K562 (cell line): ENCODE measurements around the gene NDFIP1. TPM values are rescaled to one million over a fixed set of nuclear protein-coding genes. Genes with fewer than 3 reads are reported as not detected.

Experiments used
- ATAC-seq: fragments of 200-7000 bp; cut with Tn5 transposase; 3 replicates; pipeline ENCODE4 v1.9.1; 2020; ENCODE audit warnings: moderate library complexity
- BruUV-seq: library from RNA; stranded (reverse); fragments of 400-500 nt; replicated peaks from 2 replicates; lab custom pipeline; 2021; lab: Mats Ljungman, UMichigan
- CTCF ChIA-PET: fragments of 300-600 bp; formaldehyde crosslinking; extraction: SDS; loops from one replicate; lab custom pipeline; 2021; ENCODE audit warnings: low intra/inter-chr PET ratio; lab: Yijun Ruan, JAX
- POLR2A ChIA-PET: fragments of 300-600, 350-650 bp; sonication (Branson Sonifier 250); formaldehyde crosslinking; extraction: SDS; loops from one replicate; lab custom pipeline; 2021; ENCODE audit warnings: antibody characterized with exemption, inconsistent platforms; lab: Yijun Ruan, JAX
- DNase-seq, 4 experiments: peaks; one replicate each; pipeline versions ENCODE4 v3.0.0 to v3.0.0-alpha.2; 2011 to 2018; ENCODE audit warnings: low spot score in 3 of 4, mixed read lengths in 3 of 4; ENCODE audit errors: extremely low read depth in 1 of 4
- FAIRE-seq: peaks from 2 replicates; lab custom pipeline; 2011; peaks lifted over from hg19 to GRCh38; lab: Jason Lieb, UNC
- H2AFZ ChIP-seq: 2 replicates; pipeline ENCODE4 v1.6.0; 2011; ENCODE audit warnings: low read depth, low read length, control low read depth, inconsistent platforms
- H3K27ac ChIP-seq: fragments of 200-600 bp; 3 replicates; pipeline ENCODE4 v1.8.0; 2011; ENCODE audit warnings: low read depth, mild to moderate bottlenecking, control low read depth, inconsistent platforms, low read length, moderate library complexity, mixed read lengths; ENCODE audit errors: extremely low read depth
- H3K27me3 ChIP-seq, 2 experiments: fragments of 300-600 bp in 1 of 2; 2 replicates in 1 of 2; 3 replicates in 1 of 2; pipeline versions ENCODE4 v1.6.0 to v1.8.0; 2011; ENCODE audit warnings: inconsistent platforms in 2 of 2, low read length in 2 of 2, mild to moderate bottlenecking in 1 of 2, mixed read lengths in 1 of 2, moderate library complexity in 1 of 2; ENCODE audit not compliant: control insufficient read depth in 2 of 2, insufficient read depth in 2 of 2
- H3K36me3 ChIP-seq: fragments of 300-600 bp; 3 replicates; pipeline ENCODE4 v1.8.0; 2011; ENCODE audit warnings: mild to moderate bottlenecking, low read length, inconsistent platforms; ENCODE audit not compliant: control insufficient read depth, insufficient read depth
- H3K4me1 ChIP-seq, 2 experiments: fragments of 200-600 bp in 1 of 2; replicated peaks in 1 of 2; 2 replicates in 1 of 2; 3 replicates in 1 of 2; pipeline versions ENCODE4 v1.5.1 to v1.8.0; 2011; ENCODE audit warnings: inconsistent platforms in 2 of 2, low read length in 2 of 2, mild to moderate bottlenecking in 1 of 2, mixed read lengths in 1 of 2, moderate library complexity in 1 of 2; ENCODE audit not compliant: control insufficient read depth in 2 of 2, insufficient read depth in 2 of 2
- H3K4me2 ChIP-seq: 2 replicates; pipeline ENCODE4 v1.6.1; 2011; ENCODE audit warnings: low read length, control low read depth, inconsistent platforms, mixed read lengths; ENCODE audit not compliant: insufficient read depth
- H3K4me3 ChIP-seq: fragments of 200-600 bp; sonication (generic), shearing (Covaris generic); 2 replicates; pipeline ENCODE4 v1.5.1; 2016; ENCODE audit warnings: control low read depth, inconsistent platforms
- H3K79me2 ChIP-seq: fragments of 200-600 bp; 3 replicates; pipeline ENCODE4 v1.8.0; 2011; ENCODE audit warnings: low read length, inconsistent platforms; ENCODE audit not compliant: control insufficient read depth, insufficient read depth
- H3K9ac ChIP-seq, 2 experiments: 2 replicates each; pipeline versions ENCODE4 v1.6.0 to v1.6.1; 2011; ENCODE audit warnings: low read depth in 2 of 2, low read length in 2 of 2, control low read depth in 1 of 2, inconsistent platforms in 1 of 2, mild to moderate bottlenecking in 1 of 2, mixed read lengths in 1 of 2; ENCODE audit not compliant: insufficient read depth in 1 of 2
- H3K9me1 ChIP-seq: one replicate; pipeline ENCODE4 v1.6.0; 2011; ENCODE audit warnings: inconsistent platforms, mild to moderate bottlenecking, low read length, moderate library complexity; ENCODE audit not compliant: control insufficient read depth, insufficient read depth
- H3K9me3 ChIP-seq: replicated peaks from 2 replicates; pipeline ENCODE4 v1.5.1; 2011; ENCODE audit warnings: low read depth, low read length, inconsistent platforms; ENCODE audit not compliant: control insufficient read depth, insufficient read depth
- H4K20me1 ChIP-seq: replicated peaks from 2 replicates; pipeline ENCODE4 v1.6.1; 2011; ENCODE audit warnings: low read length, inconsistent platforms, mixed read lengths; ENCODE audit not compliant: control insufficient read depth, insufficient read depth
- ATF2 ChIP-seq: sonication (generic); formaldehyde crosslinking; IDR thresholded peaks from 2 replicates; pipeline ENCODE4 v1.8.1; 2022; ENCODE audit warnings: missing genetic modification reagents
- ATF6 ChIP-seq: sonication (generic); formaldehyde crosslinking; IDR thresholded peaks from 2 replicates; pipeline ENCODE4 v1.4.0; 2020; ENCODE audit warnings: mild to moderate bottlenecking, missing genetic modification reagents
- CHD7 ChIP-seq: fragments of 200-600 bp; sonication (generic); IDR thresholded peaks from one replicate; pipeline ENCODE4 v1.6.1; 2012; ENCODE audit warnings: mild to moderate bottlenecking, low read depth, low read length, inconsistent platforms
- MCM7 ChIP-seq, 2 experiments: fragments of 450-650 bp; IDR thresholded peaks; 2 replicates each; pipeline ENCODE4 v1.6.1; 2016 to 2018
- RHOXF2B ChIP-seq: fragments of 250-450 bp; sonication (Bioruptor Pico); conservative IDR thresholded peaks from 2 replicates; pipeline ENCODE4 v1.5.1; 2021
- RNF2 ChIP-seq: sonication (generic); IDR thresholded peaks from 2 replicates; pipeline ENCODE4 v1.6.1; 2016
- ZNF263 ChIP-seq: sonication (generic); formaldehyde crosslinking; IDR thresholded peaks from 2 replicates; pipeline ENCODE4 v1.8.0; 2022; ENCODE audit warnings: mild to moderate bottlenecking, missing genetic modification reagents, borderline replicate concordance
- WGBS: fragments of 100-300 bp; shearing (Covaris generic); methylation state at CpG from one replicate; pipeline ENCODE4 v1.1.6; 2016; ENCODE audit warnings: low coverage, mixed read lengths; ENCODE audit not compliant: insufficient coverage; ENCODE audit errors: missing lambda C conversion rate; 5-methylcytosine and 5-hydroxymethylcytosine counted together
- in situ Hi-C: fragments of 300-500 bp; cut with MboI; formaldehyde crosslinking; loops from 4 replicates; pipeline ENCODE4 v1.15.0; 2018; ENCODE audit warnings: inconsistent platforms, mixed read lengths
- intact Hi-C: fragments of 100-400 bp; cut with micrococcal nuclease; formaldehyde crosslinking; loops from 2 replicates; pipeline ENCODE4 v1.14.2; 2022
- polyA plus RNA-seq, 8 experiments: library from polyadenylated mRNA; depleted of rRNA in 4 of 8; stranded (reverse) in 5 of 8; unstranded in 3 of 8; fragments of >200 nt; fragmentation: Nextera tagmentation in 2 of 8; fragmentation: Illumina TruSeq in 1 of 8; extraction: Ambion mirVana in 2 of 8; extraction: Trizol in 1 of 8; gene quantifications; 2 replicates each; pipeline versions ENCODE4 v1.2.1 to v1.2.3, GENCODE V29; 2011 to 2014; ENCODE audit warnings: inconsistent platforms in 1 of 8, missing spikeins in 1 of 8
- total RNA-seq, 7 experiments: library from RNA; depleted of rRNA in 6 of 7; stranded (reverse); fragments of >200 nt in 6 of 7; fragmentation: Illumina TruSeq in 2 of 7; extraction: Trizol in 2 of 7; gene quantifications; 2 replicates each; pipeline versions ENCODE4 v1.2.1 to v1.2.3, GENCODE V29; 2011 to 2021; ENCODE audit warnings: low replicate concordance in 1 of 7

Gene NDFIP1
- total and polyA plus RNA-seq, 9 of the 15 experiments (the other 6 are each of a cell fraction or from before 2014, with no cell fraction given): 5.3 to 37.5 (median 31.9) TPM

GRCh38 chr5:142175461-142176142 is 67.0 kb downstream of the NDFIP1 start:
- 2% methylated on average over 8 of the region's 8 CpGs for WGBS
- no peaks in the 10 kb centered on the region for H3K79me2 ChIP-seq
- BruUV-seq: no TSS peak
- no peaks in the 10 kb centered on the region for H3K36me3 ChIP-seq
- POLR2A ChIA-PET: interaction anchor here (1.1 kb wide), 1 partner anchor 12 kb away, joined by 3 read pairs; no protein-coding TSS in a partner anchor
- peaks cover 47 to 60% of the 10 kb centered on the region in 2 experiments for H3K27me3 ChIP-seq
- no peak overlapping the region for H2AFZ ChIP-seq
- ATAC-seq: no peak
- H3K4me1 ChIP-seq: no peaks in the 10 kb centered on the region
- H3K9me1 ChIP-seq: no peaks in the 10 kb centered on the region
- FAIRE-seq: no peak
- no peak overlapping the region for H3K4me3 ChIP-seq
- H3K9ac ChIP-seq: no peak overlapping the region
- DNase-seq: no peak
- CTCF ChIA-PET: no interaction called here
- intact Hi-C loops: no loop called here
- no peak overlapping the region for H3K27ac ChIP-seq
- no peaks in the 10 kb centered on the region for H3K9me3 ChIP-seq
- no peak overlapping the region for H3K4me2 ChIP-seq
- in situ Hi-C loops: no loop called here
- peaks cover 3% of the 10 kb centered on the region; the same call in 1 of the 2 replicates for H4K20me1 ChIP-seq
- TF ChIP-seq ATF6 (CRISPR knock-in tag) (no peak), MCM7 (IDR thresholded peaks at IDR 0.05) (no peak), RHOXF2B (CRISPR knock-in tag) (no peak), ZNF263 (CRISPR knock-in tag) (no peak), RNF2 (no peak), ATF2 (CRISPR knock-in tag) (no peak), CHD7 (no peak)
